ENCODE results near the gene RPS6KC1.

DNA sequence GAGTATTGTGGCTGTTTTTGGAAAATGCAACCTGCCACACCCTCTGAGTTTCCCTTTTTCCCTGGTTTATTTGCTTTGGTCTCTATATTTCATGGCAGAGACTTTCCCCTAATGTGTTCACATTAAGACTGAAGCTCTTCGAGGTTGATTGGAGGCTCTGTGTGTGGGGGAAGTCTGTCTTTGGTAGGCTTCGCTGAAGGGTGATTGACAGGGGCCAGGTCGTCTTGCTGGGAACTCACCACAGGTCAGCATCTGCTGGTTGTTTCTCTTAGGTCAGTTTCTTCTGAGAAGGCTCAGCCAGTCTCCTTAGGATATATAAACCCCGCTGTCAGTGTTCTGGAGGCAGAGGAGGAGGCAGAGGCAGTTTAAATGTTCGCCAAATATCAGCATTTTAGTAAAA, 249.4 kb downstream of the RPS6KC1 start:
- TF ChIP-seq EZH2 (IDR thresholded peaks at IDR 0.05) (no peak), POLR2AphosphoS5 (IDR thresholded peaks at IDR 0.05; ENCODE audit: borderline replicate concordance, low read depth, low read length) (no peak)

All from SK-N-MC (cell line).